ENCODE measurements around the gene MDM2.
"Not testable (repeated sequence)": the region's sequence is repeated elsewhere in the genome, so short reads cannot be mapped to it uniquely, and the experiment has no call there.

DNA sequence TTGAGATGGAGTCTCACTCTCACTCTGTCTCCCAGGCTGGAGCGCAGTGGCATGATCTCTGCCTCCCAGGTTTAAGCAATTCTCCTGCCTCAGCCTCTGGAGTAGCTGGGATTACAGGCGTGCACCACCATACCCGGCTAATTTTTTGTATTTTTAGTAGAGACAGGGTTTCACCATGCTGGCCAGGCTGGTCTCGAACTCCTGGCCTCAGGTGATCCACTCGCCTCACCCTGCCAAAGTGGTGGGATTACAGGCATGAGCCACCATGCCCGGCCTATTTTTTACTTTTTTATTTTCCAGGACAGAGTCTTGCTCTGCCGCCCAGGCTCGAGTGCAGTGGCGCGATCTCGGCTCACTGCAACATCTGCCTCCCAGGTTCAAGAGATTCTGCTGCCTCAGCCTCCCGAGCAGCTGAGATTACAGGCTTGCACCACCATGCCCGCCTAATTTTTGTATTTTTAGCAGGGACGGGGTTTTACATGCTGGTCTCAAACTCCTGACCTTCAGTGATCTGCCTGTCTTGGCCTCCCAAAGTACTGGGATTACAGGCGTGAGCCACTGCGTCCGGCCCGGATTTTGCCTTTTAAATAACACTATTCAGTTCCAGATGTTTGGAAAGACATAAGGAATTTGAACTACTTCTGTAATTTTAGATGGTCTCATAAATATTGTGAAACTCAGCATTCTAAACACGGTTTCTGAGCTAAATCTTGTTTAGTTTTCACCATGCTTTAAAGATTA, 4.9 kb upstream of the MDM2 start:
- TF ChIP-seq, protein P1, sequence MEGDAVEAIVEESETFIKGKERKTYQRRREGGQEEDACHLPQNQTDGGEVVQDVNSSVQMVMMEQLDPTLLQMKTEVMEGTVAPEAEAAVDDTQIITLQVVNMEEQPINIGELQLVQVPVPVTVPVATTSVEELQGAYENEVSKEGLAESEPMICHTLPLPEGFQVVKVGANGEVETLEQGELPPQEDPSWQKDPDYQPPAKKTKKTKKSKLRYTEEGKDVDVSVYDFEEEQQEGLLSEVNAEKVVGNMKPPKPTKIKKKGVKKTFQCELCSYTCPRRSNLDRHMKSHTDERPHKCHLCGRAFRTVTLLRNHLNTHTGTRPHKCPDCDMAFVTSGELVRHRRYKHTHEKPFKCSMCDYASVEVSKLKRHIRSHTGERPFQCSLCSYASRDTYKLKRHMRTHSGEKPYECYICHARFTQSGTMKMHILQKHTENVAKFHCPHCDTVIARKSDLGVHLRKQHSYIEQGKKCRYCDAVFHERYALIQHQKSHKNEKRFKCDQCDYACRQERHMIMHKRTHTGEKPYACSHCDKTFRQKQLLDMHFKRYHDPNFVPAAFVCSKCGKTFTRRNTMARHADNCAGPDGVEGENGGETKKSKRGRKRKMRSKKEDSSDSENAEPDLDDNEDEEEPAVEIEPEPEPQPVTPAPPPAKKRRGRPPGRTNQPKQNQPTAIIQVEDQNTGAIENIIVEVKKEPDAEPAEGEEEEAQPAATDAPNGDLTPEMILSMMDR (IDR thresholded peaks at IDR 0.05): not testable (repeated sequence)
- not testable (repeated sequence) for TF ChIP-seq POLR2A (IDR thresholded peaks at IDR 0.05)
